HL-60 (cell line): ENCODE data around the gene DKK3.

Source experiments
- DNase-seq, 2 experiments: peaks; one replicate each; pipeline ENCODE4 v3.0.0-alpha.2; 2010 to 2020; ENCODE audit warnings: low read depth in 1 of 2, low spot score in 1 of 2
- H3K27ac ChIP-seq: fragments of 250-450 bp; sonication (Bioruptor Pico); replicated peaks from 2 replicates; pipeline ENCODE4 v1.5.1; 2020; ENCODE audit warnings: mild to moderate bottlenecking, moderate library complexity
- H3K27me3 ChIP-seq: fragments of 250-450 bp; sonication (Bioruptor Pico); 2 replicates; pipeline ENCODE4 v1.5.1; 2021; ENCODE audit warnings: mild to moderate bottlenecking, moderate library complexity; ENCODE audit not compliant: insufficient read depth, poor library complexity, severe bottlenecking
- H3K4me3 ChIP-seq: replicated peaks from 2 replicates; pipeline ENCODE4 v1.5.1; 2011; ENCODE audit warnings: mild to moderate bottlenecking, control low read depth, low read length; ENCODE audit not compliant: insufficient read depth
- CTCF ChIP-seq: IDR thresholded peaks from one replicate; pipeline ENCODE4 v1.5.1; 2011; ENCODE audit warnings: low read length, control low read depth, inconsistent platforms; ENCODE audit not compliant: insufficient read depth
- GABPA ChIP-seq: IDR thresholded peaks from 2 replicates; pipeline ENCODE4 v1.6.1; 2012; ENCODE audit warnings: low read depth
- POLR2AphosphoS5 ChIP-seq: IDR thresholded peaks from 2 replicates; pipeline ENCODE4 v1.6.1; 2012; ENCODE audit warnings: low read depth
- SPI1 ChIP-seq: IDR thresholded peaks from 2 replicates; pipeline ENCODE4 v1.6.1; 2012; ENCODE audit warnings: low read depth, mild to moderate bottlenecking, borderline replicate concordance
- TF ChIP-seq, protein P1 (sequence below): IDR thresholded peaks from 2 replicates; pipeline ENCODE4 v1.6.1; 2012; ENCODE audit warnings: low read depth; ENCODE audit not compliant: insufficient replicate concordance

The DKK3 gene

DNA sequence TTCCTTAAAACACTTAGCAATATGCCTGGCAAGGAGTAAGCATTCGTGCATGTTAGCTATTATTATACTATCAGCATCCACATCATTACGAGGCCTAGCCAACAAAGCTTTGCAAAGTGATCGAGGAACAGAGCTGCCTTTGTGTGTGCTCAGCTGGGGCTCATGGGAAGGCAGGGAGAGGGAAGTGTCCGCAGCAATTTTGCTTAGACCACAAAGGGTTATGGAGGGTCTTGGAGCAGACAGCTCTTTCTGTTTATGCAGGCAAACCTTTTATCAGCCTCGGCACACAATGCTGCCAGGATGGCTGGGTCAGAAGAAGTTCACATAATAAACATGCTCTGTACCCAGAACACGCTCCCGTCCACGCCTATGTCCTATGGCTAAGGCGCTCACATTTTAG lies 10.9 kb upstream of the DKK3 start:
- no peak for DNase-seq
- Histone ChIP-seq H3K27ac (no peak overlapping the region), H3K27me3 (peaks cover 2% of the 10 kb centered on the region), H3K4me3 (no peak overlapping the region)
- TF ChIP-seq, protein P1, sequence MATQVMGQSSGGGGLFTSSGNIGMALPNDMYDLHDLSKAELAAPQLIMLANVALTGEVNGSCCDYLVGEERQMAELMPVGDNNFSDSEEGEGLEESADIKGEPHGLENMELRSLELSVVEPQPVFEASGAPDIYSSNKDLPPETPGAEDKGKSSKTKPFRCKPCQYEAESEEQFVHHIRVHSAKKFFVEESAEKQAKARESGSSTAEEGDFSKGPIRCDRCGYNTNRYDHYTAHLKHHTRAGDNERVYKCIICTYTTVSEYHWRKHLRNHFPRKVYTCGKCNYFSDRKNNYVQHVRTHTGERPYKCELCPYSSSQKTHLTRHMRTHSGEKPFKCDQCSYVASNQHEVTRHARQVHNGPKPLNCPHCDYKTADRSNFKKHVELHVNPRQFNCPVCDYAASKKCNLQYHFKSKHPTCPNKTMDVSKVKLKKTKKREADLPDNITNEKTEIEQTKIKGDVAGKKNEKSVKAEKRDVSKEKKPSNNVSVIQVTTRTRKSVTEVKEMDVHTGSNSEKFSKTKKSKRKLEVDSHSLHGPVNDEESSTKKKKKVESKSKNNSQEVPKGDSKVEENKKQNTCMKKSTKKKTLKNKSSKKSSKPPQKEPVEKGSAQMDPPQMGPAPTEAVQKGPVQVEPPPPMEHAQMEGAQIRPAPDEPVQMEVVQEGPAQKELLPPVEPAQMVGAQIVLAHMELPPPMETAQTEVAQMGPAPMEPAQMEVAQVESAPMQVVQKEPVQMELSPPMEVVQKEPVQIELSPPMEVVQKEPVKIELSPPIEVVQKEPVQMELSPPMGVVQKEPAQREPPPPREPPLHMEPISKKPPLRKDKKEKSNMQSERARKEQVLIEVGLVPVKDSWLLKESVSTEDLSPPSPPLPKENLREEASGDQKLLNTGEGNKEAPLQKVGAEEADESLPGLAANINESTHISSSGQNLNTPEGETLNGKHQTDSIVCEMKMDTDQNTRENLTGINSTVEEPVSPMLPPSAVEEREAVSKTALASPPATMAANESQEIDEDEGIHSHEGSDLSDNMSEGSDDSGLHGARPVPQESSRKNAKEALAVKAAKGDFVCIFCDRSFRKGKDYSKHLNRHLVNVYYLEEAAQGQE: no peak
- TF ChIP-seq SPI1 (no peak), CTCF (no peak), GABPA (no peak), POLR2AphosphoS5 (no peak)

- DNase-seq: no peak
- H3K27me3 ChIP-seq: peaks cover 5% of the 10 kb centered on the region
Observed at GRCh38 chr11:12017865-12018453, 9.5 kb upstream of the DKK3 start.

GRCh38 chr11:12017243-12017678 lies 8.8 kb upstream of the DKK3 start:
- no peak for DNase-seq
- Histone ChIP-seq H3K27me3 (peaks cover 5% of the 10 kb centered on the region), H3K27ac (no peak overlapping the region), H3K4me3 (no peak overlapping the region)
- TF ChIP-seq CTCF (no peak), SPI1 (no peak), POLR2AphosphoS5 (no peak)

More at GRCh38 chr11:12017865-12018453, 9.5 kb upstream of the DKK3 start:
- H3K4me3 ChIP-seq: no peak overlapping the region
- TF ChIP-seq, protein P1: no peak
- TF ChIP-seq SPI1: no peak
- TF ChIP-seq POLR2AphosphoS5: no peak
- no peak for TF ChIP-seq CTCF
- TF ChIP-seq GABPA: no peak
- no peak overlapping the region for H3K27ac ChIP-seq

DNA sequence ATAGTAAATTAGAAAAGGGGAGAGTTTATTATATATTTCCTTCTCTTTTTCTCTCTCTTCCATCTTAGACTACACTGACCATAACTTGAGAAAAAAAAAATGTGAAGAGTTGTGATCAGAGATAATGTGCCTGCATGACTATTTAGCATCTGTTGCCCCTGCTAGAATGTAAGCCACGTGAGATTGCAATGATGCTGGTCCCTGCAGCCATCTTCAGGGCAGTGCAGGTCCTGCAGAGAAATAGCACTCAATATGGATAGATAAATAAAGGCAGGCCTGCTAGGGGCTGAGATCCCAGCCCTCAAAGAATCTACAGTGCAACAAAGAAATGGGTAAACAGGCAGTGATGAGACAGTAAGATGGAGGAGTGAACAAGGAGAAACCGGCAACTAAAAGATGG lies 7.8 kb upstream of the DKK3 start:
- no peak for DNase-seq
- Histone ChIP-seq H3K27me3 (peaks cover 10% of the 10 kb centered on the region), H3K27ac (no peak overlapping the region), H3K4me3 (no peak overlapping the region)
- TF ChIP-seq CTCF: no peak
- no peak for TF ChIP-seq POLR2AphosphoS5
- no peak for TF ChIP-seq GABPA
